GM12878 (cell line): ENCODE results near the gene CAMTA2. TPM values are rescaled to one million over a fixed set of nuclear protein-coding genes. Genes with fewer than 3 reads are reported as not detected.

ENCODE experiments used
- ATAC-seq: fragments of 200-7000 bp; cut with Tn5 transposase; 3 replicates; pipeline ENCODE4 v1.9.1; 2020; ENCODE audit warnings: mild to moderate bottlenecking, moderate library complexity
- BruUV-seq: library from RNA; stranded (reverse); fragments of 400-500 nt; replicated peaks from 2 replicates; lab custom pipeline; 2021; lab: Mats Ljungman, UMichigan
- CTCF ChIA-PET: fragments of 300-600 bp; sonication (Branson Sonifier 250); formaldehyde crosslinking; extraction: SDS; loops from one replicate; lab custom pipeline; 2021; ENCODE audit warnings: inconsistent platforms; lab: Yijun Ruan, JAX
- POLR2A ChIA-PET: fragments of 350-600 bp; formaldehyde crosslinking; extraction: SDS; loops from one replicate; lab custom pipeline; 2021; ENCODE audit warnings: inconsistent platforms; lab: Charles Lee
- RAD21 ChIA-PET: fragments of 300-600 bp; sonication (Branson Sonifier 250); formaldehyde crosslinking; loops from one replicate; lab custom pipeline; 2023; ENCODE audit warnings: antibody characterized with exemption; ENCODE audit not compliant: unreplicated experiment; lab: Charles Lee
- SMC1A ChIA-PET: fragments of 300-600 bp; sonication (Branson Sonifier 250); formaldehyde crosslinking; loops from one replicate; lab custom pipeline; 2023; ENCODE audit not compliant: unreplicated experiment, uncharacterized antibody; lab: Charles Lee
- DNase-seq: peaks from one replicate; pipeline ENCODE4 v3.0.0-alpha.2; 2011; ENCODE audit warnings: low read depth, low spot score
- FAIRE-seq: peaks from 3 replicates; lab custom pipeline; 2011; peaks lifted over from hg19 to GRCh38; lab: Jason Lieb, UNC
- H2AFZ ChIP-seq: 2 replicates; pipeline ENCODE4 v1.6.0; 2011; ENCODE audit warnings: low read depth, low read length, control low read depth; ENCODE audit not compliant: control insufficient read depth
- H3K27ac ChIP-seq: 2 replicates; pipeline ENCODE4 v1.5.1; 2011; ENCODE audit warnings: control low read depth; ENCODE audit not compliant: control insufficient read depth, insufficient read depth
- H3K27me3 ChIP-seq, 2 experiments: replicated peaks in 1 of 2; 2 replicates each; pipeline versions ENCODE4 v1.6.0 to v1.6.1; 2011; ENCODE audit warnings: low read length in 1 of 2; ENCODE audit not compliant: control insufficient read depth in 2 of 2, insufficient read depth in 2 of 2
- H3K36me3 ChIP-seq, 2 experiments: 2 replicates each; pipeline ENCODE4 v1.5.1; 2011; ENCODE audit warnings: low read length in 1 of 2; ENCODE audit not compliant: control insufficient read depth in 2 of 2, insufficient read depth in 2 of 2
- H3K4me1 ChIP-seq: 2 replicates; pipeline ENCODE4 v1.6.1; 2011; ENCODE audit warnings: mild to moderate bottlenecking, low read length, moderate library complexity, mixed read lengths; ENCODE audit not compliant: control insufficient read depth, insufficient read depth
- H3K4me2 ChIP-seq: 2 replicates; pipeline ENCODE4 v1.6.0; 2011; ENCODE audit warnings: control low read depth; ENCODE audit not compliant: control insufficient read depth, insufficient read depth
- H3K4me3 ChIP-seq: fragments of 200-600 bp; sonication (generic); 2 replicates; pipeline ENCODE4 v1.5.1; 2016
- H3K79me2 ChIP-seq: 2 replicates; pipeline ENCODE4 v1.6.0; 2011; ENCODE audit warnings: low read length; ENCODE audit not compliant: control insufficient read depth, insufficient read depth
- H3K9ac ChIP-seq: 2 replicates; pipeline ENCODE4 v1.8.0; 2011; ENCODE audit warnings: low read length, control low read depth, mixed read lengths; ENCODE audit not compliant: control insufficient read depth, insufficient read depth
- H3K9me3 ChIP-seq: replicated peaks from 3 replicates; pipeline ENCODE4 v1.5.1; 2011; ENCODE audit warnings: mild to moderate bottlenecking, low read length; ENCODE audit not compliant: control insufficient read depth, insufficient read depth
- H4K20me1 ChIP-seq: 2 replicates; pipeline ENCODE4 v1.6.0; 2011; ENCODE audit not compliant: control insufficient read depth, insufficient read depth
- BACH1 ChIP-seq: fragments of 450-650 bp; IDR thresholded peaks from 2 replicates; pipeline ENCODE4 v1.6.1; 2017; ENCODE audit warnings: mild to moderate bottlenecking, borderline replicate concordance
- HDAC6 ChIP-seq: fragments of 200-600 bp; sonication (generic); IDR thresholded peaks from one replicate; pipeline ENCODE4 v1.8.0; 2017; ENCODE audit warnings: antibody characterized with exemption; ENCODE audit not compliant: unreplicated experiment
- REST ChIP-seq: IDR thresholded peaks from 2 replicates; pipeline ENCODE4 v1.6.1; 2012; ENCODE audit warnings: mild to moderate bottlenecking, low read depth, low read length
- WGBS: methylation state at CpG from one replicate; pipeline ENCODE4 v1.1.6; 2016; ENCODE audit warnings: low lambda C conversion rate; ENCODE audit not compliant: insufficient replicate concordance, insufficient coverage; ENCODE audit errors: missing lambda C conversion rate; 5-methylcytosine and 5-hydroxymethylcytosine counted together
- in situ Hi-C: fragments of 300-500 bp; cut with MboI; formaldehyde crosslinking; loops from 9 replicates; pipeline ENCODE4 v1.14.3; 2018; ENCODE audit warnings: mixed read lengths
- intact Hi-C: fragments of 100-400 bp; cut with micrococcal nuclease; formaldehyde crosslinking; loops from one replicate; pipeline ENCODE4 v1.14.2; 2022; ENCODE audit not compliant: unreplicated experiment
- polyA plus RNA-seq, 11 experiments: library from polyadenylated mRNA; depleted of rRNA in 4 of 11; unstranded in 6 of 11; stranded (reverse) in 5 of 11; fragments of >200 nt; fragmentation: Nextera tagmentation in 4 of 11; fragmentation: Illumina TruSeq in 1 of 11; extraction: Ambion mirVana in 4 of 11; extraction: Trizol in 1 of 11; gene quantifications; 1 replicate in 1 of 11; 2 replicates in 10 of 11; pipeline versions ENCODE4 v1.2.1 to v1.2.3, GENCODE V29; 2011 to 2016; ENCODE audit warnings: inconsistent platforms in 2 of 11, missing spikeins in 2 of 11, low read depth in 1 of 11
- total RNA-seq, 4 experiments: library from RNA; depleted of rRNA in 3 of 4; stranded (reverse); fragments of >200 nt in 3 of 4; fragmentation: Illumina TruSeq in 1 of 4; extraction: Trizol in 1 of 4; gene quantifications; 2 replicates each; pipeline versions ENCODE4 v1.2.1 to v1.2.3, GENCODE V29; 2013 to 2021

CAMTA2 gene
- total and polyA plus RNA-seq, 10 of the 15 experiments (the other 5 are each of a cell fraction or from before 2014, with no cell fraction given): 0.42 to 29.3 (median 11.2) TPM

DNA sequence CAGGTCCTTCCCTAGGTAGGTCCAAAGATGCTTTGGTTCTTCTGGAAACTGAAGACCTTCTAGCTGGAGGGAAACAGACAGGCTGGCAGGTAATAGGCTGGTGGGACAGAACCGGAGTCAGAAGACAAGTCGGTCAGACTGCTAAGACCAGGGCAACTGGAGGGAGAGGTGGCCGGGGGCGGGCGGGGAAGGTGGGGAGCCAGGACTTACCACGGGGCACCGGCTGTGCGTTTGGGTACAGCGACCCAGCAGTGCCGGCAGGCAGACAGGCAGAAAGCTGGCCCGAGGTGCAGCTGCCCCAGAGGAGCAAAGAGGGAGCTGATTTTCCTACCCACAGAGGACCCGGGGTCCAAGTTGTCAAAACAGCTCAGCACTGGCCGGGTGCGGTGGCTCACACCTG is 47.2 kb upstream of the CAMTA2 start:
- DNase-seq (no peak), ATAC-seq (no peak), FAIRE-seq (no peak)
- BruUV-seq: no TSS peak
- no peaks in the 10 kb centered on the region for H3K36me3 ChIP-seq
- CTCF ChIA-PET: interaction anchor here (1.0 to 4.0 kb wide), 4 partner anchors 11 to 54 kb away, joined by 3 to 16 read pairs (median 4); no protein-coding TSS in a partner anchor
- RAD21 ChIA-PET: interaction anchor here (1.3 kb wide), 1 partner anchor 27 kb away, joined by 6 read pairs; no protein-coding TSS in a partner anchor
- H3K27me3 ChIP-seq: no peaks in the 10 kb centered on the region
- H3K9ac ChIP-seq: no peak overlapping the region
- H4K20me1 ChIP-seq: no peaks in the 10 kb centered on the region
- in situ Hi-C loops: no loop called here
- SMC1A ChIA-PET: interaction anchor here (1.0 to 1.5 kb wide), 3 partner anchors 15 to 125 kb away, joined by 3 to 5 read pairs (median 3); no protein-coding TSS in a partner anchor
- no peak overlapping the region for H3K27ac ChIP-seq
- intact Hi-C loops: loop anchor here (5.0 kb wide), 1 partner anchor 37 kb away; the partner anchor contains the start of genes INCA1 and KIF1C
- H2AFZ ChIP-seq: no peak overlapping the region
- peaks cover 14% of the 10 kb centered on the region for H3K4me1 ChIP-seq
- TF ChIP-seq BACH1: no peak
- TF ChIP-seq REST: no peak
- no peak for TF ChIP-seq HDAC6
- 82% methylated on average over 14 of the region's 14 CpGs for WGBS
- no peak overlapping the region for H3K4me3 ChIP-seq
- H3K9me3 ChIP-seq: no peaks in the 10 kb centered on the region
- POLR2A ChIA-PET: interaction anchor here (0.5 to 0.6 kb wide), 2 partner anchors 52 to 137 kb away, joined by 4 to 6 read pairs; no protein-coding TSS in a partner anchor
- H3K79me2 ChIP-seq: no peaks in the 10 kb centered on the region
- H3K4me2 ChIP-seq: no peak overlapping the region
